Activated CD4-positive, alpha-beta memory T cell treated with anti-CD3 and anti-CD28 coated beads, Interleukin-2, amount 10 ng/mL, durations not matched to agents 7 days and 5 days (primary cell): Measurements from ENCODE around the gene LRP11. TPM values are rescaled to one million over a fixed set of nuclear protein-coding genes. Genes with fewer than 3 reads are reported as not detected.
"Not testable (repeated sequence)": the region's sequence is repeated elsewhere in the genome, so short reads cannot be mapped to it uniquely, and the experiment has no call there.

Source experiments
- CTCF ChIA-PET: fragments of 350-600 bp; sonication (Branson Sonifier 250); formaldehyde crosslinking; loops from one replicate; lab custom pipeline; 2021; ENCODE audit warnings: antibody characterized with exemption, inconsistent platforms; lab: Charles Lee
- POLR2A ChIA-PET: fragments of 350-600 bp; sonication (Branson Sonifier 250); formaldehyde crosslinking; loops from one replicate; lab custom pipeline; 2021; ENCODE audit warnings: antibody characterized with exemption; lab: Charles Lee
- DNase-seq: peaks from one replicate; pipeline ENCODE4 v3.0.0-alpha.2; 2020
- H3K27ac Mint-ChIP-seq: one replicate; pipeline ENCODE4 v1.8.0; 2021; ENCODE audit warnings: mild to moderate bottlenecking, mixed read lengths
- H3K27me3 Mint-ChIP-seq: one replicate; pipeline ENCODE4 v1.8.0; 2021; ENCODE audit warnings: mixed read lengths
- H3K36me3 Mint-ChIP-seq: one replicate; pipeline ENCODE4 v1.8.0; 2021; ENCODE audit warnings: low read depth, mixed read lengths
- H3K4me1 Mint-ChIP-seq: one replicate; pipeline ENCODE4 v1.8.0; 2021; ENCODE audit warnings: mixed read lengths
- H3K4me3 Mint-ChIP-seq: one replicate; pipeline ENCODE4 v1.8.0; 2021; ENCODE audit warnings: mild to moderate bottlenecking, mixed read lengths
- H3K9me3 Mint-ChIP-seq: one replicate; pipeline ENCODE4 v1.8.0; 2021; ENCODE audit warnings: mixed read lengths
- total RNA-seq, 2 experiments: library from RNA; stranded (reverse); gene quantifications; one replicate each; pipeline ENCODE4 v1.2.3, GENCODE V29; 2021

LRP11 gene
- total RNA-seq, 2 experiments from 2014 or later, result 6.0 to 7.2 TPM

- peaks cover 26% of the 10 kb centered on the region for H3K27me3 Mint-ChIP-seq
- H3K4me1 Mint-ChIP-seq, result peaks cover 54% of the 10 kb centered on the region
- H3K4me3 Mint-ChIP-seq, result no peak overlapping the region
- H3K36me3 Mint-ChIP-seq, result no peaks in the 10 kb centered on the region
- H3K9me3 Mint-ChIP-seq, result no peaks in the 10 kb centered on the region
- POLR2A ChIA-PET, result interaction anchor here (1.5 kb wide), 1 partner anchor 9 kb away, joined by 4 read pairs; no protein-coding TSS in a partner anchor
- peak; percentile 50 for DNase-seq
- CTCF ChIA-PET, result interaction anchor here (1.1 kb wide), 1 partner anchor 9 kb away, joined by 3 read pairs; no protein-coding TSS in a partner anchor
- peak overlapping the region; percentile 60 for H3K27ac Mint-ChIP-seq
Observed at GRCh38 chr6:149895833-149896271, 31.7 kb upstream of the LRP11 start.

GRCh38 chr6:149895048-149895590, 31.0 kb upstream of the LRP11 start:
- Mint-ChIP-seq H3K36me3 (no peaks in the 10 kb centered on the region), H3K27me3 (peaks cover 26% of the 10 kb centered on the region), H3K4me1 (peaks cover 58% of the 10 kb centered on the region), H3K9me3 (no peaks in the 10 kb centered on the region), H3K4me3 (no peak overlapping the region), H3K27ac (no peak overlapping the region)
- POLR2A ChIA-PET, result no interaction called here
- CTCF ChIA-PET, result interaction anchor here (1.1 kb wide), 1 partner anchor 9 kb away, joined by 3 read pairs; no protein-coding TSS in a partner anchor
- no peak for DNase-seq

- H3K36me3 Mint-ChIP-seq, H3K9me3 Mint-ChIP-seq, CTCF ChIA-PET, H3K4me3 Mint-ChIP-seq, H3K27ac Mint-ChIP-seq, DNase-seq: not testable (repeated sequence)
- H3K27me3 Mint-ChIP-seq, result peaks cover 26% of the 10 kb centered on the region
- peaks cover 51% of the 10 kb centered on the region for H3K4me1 Mint-ChIP-seq
- POLR2A ChIA-PET, result interaction anchor here (0.6 kb wide), 1 partner anchor 83 kb away, joined by 3 read pairs; no protein-coding TSS in a partner anchor
Observed at GRCh38 chr6:149891864-149892263, 27.7 kb upstream of the LRP11 start.

- CTCF ChIA-PET, result no interaction called here
- POLR2A ChIA-PET, result interaction anchor here (0.6 kb wide), 1 partner anchor 82 kb away, joined by 3 read pairs; no protein-coding TSS in a partner anchor
- Mint-ChIP-seq H3K36me3 (no peaks in the 10 kb centered on the region), H3K27me3 (peaks cover 26% of the 10 kb centered on the region), H3K9me3 (no peaks in the 10 kb centered on the region), H3K4me3 (no peak overlapping the region), H3K4me1 (peaks cover 45% of the 10 kb centered on the region), H3K27ac (no peak overlapping the region)
- no peak for DNase-seq
Observed at GRCh38 chr6:149891259-149891658, 27.1 kb upstream of the LRP11 start.

- Mint-ChIP-seq H3K4me1 (peaks cover 39% of the 10 kb centered on the region), H3K9me3 (no peaks in the 10 kb centered on the region), H3K27me3 (peaks cover 26% of the 10 kb centered on the region), H3K27ac (no peak overlapping the region), H3K36me3 (no peaks in the 10 kb centered on the region), H3K4me3 (no peak overlapping the region)
- POLR2A ChIA-PET, result no interaction called here
- no peak for DNase-seq
- CTCF ChIA-PET, result no interaction called here
Observed at GRCh38 chr6:149890629-149891045, 26.5 kb upstream of the LRP11 start.

- DNase-seq, result no peak
- POLR2A ChIA-PET, result no interaction called here
- peaks cover 27% of the 10 kb centered on the region for H3K4me1 Mint-ChIP-seq
- H3K4me3 Mint-ChIP-seq, result no peak overlapping the region
- no peak overlapping the region for H3K27ac Mint-ChIP-seq
- H3K36me3 Mint-ChIP-seq, result no peaks in the 10 kb centered on the region
- CTCF ChIA-PET, result no interaction called here
- H3K9me3 Mint-ChIP-seq, result no peaks in the 10 kb centered on the region
- H3K27me3 Mint-ChIP-seq, result peaks cover 35% of the 10 kb centered on the region
Observed at GRCh38 chr6:149889326-149889725, 25.2 kb upstream of the LRP11 start.

- DNase-seq, result no peak
- CTCF ChIA-PET, result no interaction called here
Observed at GRCh38 chr6:149888659-149889058, 24.5 kb upstream of the LRP11 start.

GRCh38 chr6:149888093-149888492, 23.9 kb upstream of the LRP11 start:
- POLR2A ChIA-PET, result no interaction called here
- no peaks in the 10 kb centered on the region for H3K36me3 Mint-ChIP-seq
- H3K27me3 Mint-ChIP-seq, result peaks cover 27% of the 10 kb centered on the region
- no peak overlapping the region for H3K27ac Mint-ChIP-seq
- peaks cover 24% of the 10 kb centered on the region for H3K4me1 Mint-ChIP-seq
- H3K9me3 Mint-ChIP-seq, result no peaks in the 10 kb centered on the region
- CTCF ChIA-PET, result no interaction called here
- H3K4me3 Mint-ChIP-seq, result no peak overlapping the region
- no peak for DNase-seq

More at GRCh38 chr6:149888659-149889058, 24.5 kb upstream of the LRP11 start:
- no peaks in the 10 kb centered on the region for H3K9me3 Mint-ChIP-seq
- H3K27ac Mint-ChIP-seq, result no peak overlapping the region
- POLR2A ChIA-PET, result no interaction called here
- H3K4me3 Mint-ChIP-seq, result no peak overlapping the region
- H3K36me3 Mint-ChIP-seq, result no peaks in the 10 kb centered on the region
- H3K4me1 Mint-ChIP-seq, result peaks cover 27% of the 10 kb centered on the region
- peaks cover 33% of the 10 kb centered on the region for H3K27me3 Mint-ChIP-seq

GRCh38 chr6:149887343-149887742, 23.2 kb upstream of the LRP11 start:
- Mint-ChIP-seq H3K4me1 (peaks cover 18% of the 10 kb centered on the region), H3K9me3 (no peaks in the 10 kb centered on the region), H3K4me3 (no peak overlapping the region), H3K27me3 (peaks cover 23% of the 10 kb centered on the region), H3K36me3 (no peaks in the 10 kb centered on the region), H3K27ac (no peak overlapping the region)
- ChIA-PET POLR2A (no interaction called here), CTCF (no interaction called here)
- DNase-seq, result no peak

GRCh38 chr6:149885888-149886287, 21.7 kb upstream of the LRP11 start:
- H3K4me3 Mint-ChIP-seq, result no peak overlapping the region
- CTCF ChIA-PET, result interaction anchor here (0.6 kb wide), 1 partner anchor 187 kb away, joined by 3 read pairs; no protein-coding TSS in a partner anchor
- POLR2A ChIA-PET, result no interaction called here

GRCh38 chr6:149884617-149885016, 20.5 kb upstream of the LRP11 start:
- Mint-ChIP-seq H3K36me3 (no peaks in the 10 kb centered on the region), H3K27me3 (peaks cover 38% of the 10 kb centered on the region), H3K9me3 (no peaks in the 10 kb centered on the region), H3K4me3 (no peak overlapping the region), H3K4me1 (peaks cover 5% of the 10 kb centered on the region), H3K27ac (no peak overlapping the region)
- no peak for DNase-seq
- ChIA-PET CTCF (no interaction called here), POLR2A (no interaction called here)

More at GRCh38 chr6:149885888-149886287, 21.7 kb upstream of the LRP11 start:
- Mint-ChIP-seq H3K36me3 (no peaks in the 10 kb centered on the region), H3K27me3 (peaks cover 25% of the 10 kb centered on the region), H3K27ac (no peak overlapping the region), H3K4me1 (peaks cover 8% of the 10 kb centered on the region), H3K9me3 (no peaks in the 10 kb centered on the region)
- no peak for DNase-seq

- Mint-ChIP-seq H3K27ac (no peak overlapping the region), H3K27me3 (peaks cover 39% of the 10 kb centered on the region), H3K4me1 (peaks cover 5% of the 10 kb centered on the region), H3K36me3 (no peaks in the 10 kb centered on the region), H3K9me3 (no peaks in the 10 kb centered on the region), H3K4me3 (no peak overlapping the region)
- ChIA-PET POLR2A (no interaction called here), CTCF (no interaction called here)
- no peak for DNase-seq
Observed at GRCh38 chr6:149884215-149884614, 20.1 kb upstream of the LRP11 start.

- no peak for DNase-seq
- ChIA-PET CTCF (no interaction called here), POLR2A (no interaction called here)
- Mint-ChIP-seq H3K9me3 (no peaks in the 10 kb centered on the region), H3K27me3 (peaks cover 55% of the 10 kb centered on the region), H3K4me1 (no peaks in the 10 kb centered on the region), H3K27ac (no peak overlapping the region), H3K36me3 (no peaks in the 10 kb centered on the region), H3K4me3 (no peak overlapping the region)
Observed at GRCh38 chr6:149881860-149882259, 17.7 kb upstream of the LRP11 start.
